GM19395 (cell line): ENCODE results near the gene AAK1.
A peak's percentile ranks its signal among the peaks of the same experiment; 100 is the strongest.

Experiments used
- ATAC-seq: cut with Tn5 transposase; IDR thresholded peaks from one replicate; pipeline ENCODE4 v1.9.1; 2021; ENCODE audit warnings: mild to moderate bottlenecking, moderate library complexity; ENCODE audit not compliant: unreplicated experiment

The AAK1 gene

DNA sequence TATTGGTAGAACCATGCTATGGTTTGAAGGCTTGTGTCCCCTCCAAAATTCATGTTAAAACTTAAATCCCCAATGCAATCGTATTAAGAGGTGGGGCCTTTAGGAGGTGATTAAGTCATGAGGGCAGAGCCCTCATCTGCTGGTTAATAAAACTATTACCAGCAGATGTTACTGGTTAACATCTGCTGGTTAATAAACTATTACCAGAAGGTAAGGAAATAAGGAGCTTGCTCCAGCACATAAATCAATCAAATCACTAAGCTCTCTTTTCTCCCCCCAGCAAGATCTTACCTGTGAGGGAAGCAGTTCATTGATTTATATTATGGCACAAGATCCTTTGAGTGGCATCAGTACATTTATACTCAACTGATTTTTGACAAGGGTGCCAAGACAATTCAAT is 96.9 kb downstream of the AAK1 start:
- ATAC-seq, result no peak

DNA sequence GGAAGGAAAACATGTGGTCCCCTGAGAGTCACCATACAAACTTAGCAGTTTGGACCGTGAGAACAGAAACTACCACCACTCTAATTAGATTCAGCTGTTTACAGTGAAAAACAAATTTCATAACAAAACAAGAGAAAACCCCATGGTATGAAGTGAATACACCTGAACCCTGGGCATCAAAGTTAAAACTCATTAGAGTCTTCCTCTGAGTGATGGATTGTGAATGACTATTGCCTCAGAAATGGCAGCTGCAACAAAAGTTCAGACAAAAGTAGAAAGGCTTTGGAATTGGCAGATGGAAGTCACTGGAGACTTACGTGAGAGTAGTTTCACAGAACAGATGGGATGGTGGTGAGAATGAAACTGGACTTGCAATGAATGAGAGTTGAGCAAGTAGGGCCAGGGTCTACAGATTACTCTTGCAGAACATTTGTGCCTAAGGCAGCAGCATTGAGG is 98.0 kb downstream of the AAK1 start:
- ATAC-seq, result peak; percentile 73

DNA sequence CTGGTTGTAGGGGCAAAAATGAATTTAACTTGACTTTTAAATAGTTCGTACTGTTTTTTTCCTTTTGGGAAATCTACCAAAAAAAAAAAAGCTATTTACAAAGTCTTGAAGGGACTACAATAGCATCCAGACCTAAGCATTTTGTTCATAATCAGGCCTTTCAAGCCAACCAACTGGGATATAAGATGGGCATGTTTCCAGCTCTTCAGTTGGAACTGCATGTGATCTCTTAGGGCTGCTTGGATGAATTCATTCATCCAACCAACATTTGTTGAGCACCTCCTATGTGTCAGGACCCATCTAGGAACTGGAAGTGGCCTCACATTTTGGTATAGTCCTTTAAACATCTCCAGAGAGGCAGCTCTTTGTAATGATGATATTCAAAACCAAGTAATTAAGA is 98.6 kb downstream of the AAK1 start:
- no peak for ATAC-seq

DNA sequence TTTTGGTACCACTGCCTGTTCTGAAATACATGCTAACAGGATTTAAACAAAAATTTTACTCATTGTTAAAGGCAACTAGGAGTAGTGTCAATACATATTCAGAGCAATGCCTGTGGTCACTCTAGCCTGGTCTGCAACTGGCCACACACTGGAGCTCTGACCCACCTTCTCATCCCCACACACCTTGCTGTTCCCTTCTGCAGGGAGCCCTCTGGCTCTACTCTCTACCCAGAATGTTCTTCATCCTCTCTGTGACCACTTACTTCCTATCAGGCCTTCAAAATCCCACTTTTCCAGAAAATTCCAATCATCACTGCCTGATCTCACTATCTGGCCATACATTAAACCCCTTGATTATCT is 104.0 kb downstream of the AAK1 start:
- ATAC-seq, result no peak

DNA sequence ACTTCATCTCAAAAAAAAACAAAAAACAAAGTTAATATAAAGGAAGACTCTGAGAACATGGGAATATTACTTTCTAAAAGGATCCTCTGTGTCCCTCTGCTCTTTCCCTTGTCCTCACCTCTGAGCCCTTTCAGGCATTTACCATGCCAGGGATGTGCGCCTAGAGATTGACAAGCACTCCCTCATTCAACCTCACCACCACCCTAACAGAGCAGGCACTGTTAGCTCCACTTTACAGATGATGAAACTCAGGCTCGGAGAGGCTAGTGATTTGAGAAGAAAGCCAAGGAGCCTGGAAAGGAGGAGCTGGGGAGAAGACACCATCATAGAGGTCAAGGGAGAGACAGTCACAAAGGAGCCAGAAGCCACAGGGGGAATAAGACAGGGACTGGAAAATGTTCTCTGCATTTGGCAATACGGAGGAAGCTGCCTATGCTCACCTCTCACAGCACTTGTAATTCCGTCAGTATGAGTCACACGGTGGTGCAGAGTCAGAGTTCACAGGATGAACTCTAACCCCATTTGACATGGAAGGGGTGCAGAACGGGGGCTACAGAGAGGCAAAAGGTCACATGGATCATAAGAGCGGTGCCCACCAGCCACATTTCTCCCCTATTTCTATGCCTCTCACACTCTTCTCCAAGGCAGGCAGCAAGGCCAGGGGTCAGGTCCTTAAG is 104.5 kb downstream of the AAK1 start:
- no peak for ATAC-seq

DNA sequence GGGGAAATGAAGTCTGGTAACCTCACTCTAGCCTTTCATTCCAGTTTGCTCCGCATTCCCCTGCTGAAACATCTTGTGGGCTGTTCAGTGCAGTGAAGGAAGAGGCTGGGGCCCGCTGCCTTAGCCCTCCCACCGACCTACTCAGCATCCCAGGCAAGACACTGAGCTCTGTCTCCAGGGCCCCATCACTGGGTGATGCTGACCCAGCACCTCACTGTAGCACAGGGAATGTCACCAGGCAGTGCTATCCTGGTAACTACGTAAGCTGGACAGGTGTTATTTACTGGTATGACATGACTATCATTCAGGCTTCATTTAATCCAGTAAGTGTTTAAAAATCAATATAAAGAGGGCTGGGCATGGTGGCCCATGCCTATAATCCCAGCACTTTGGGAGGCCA is 105.3 kb downstream of the AAK1 start:
- no peak for ATAC-seq

DNA sequence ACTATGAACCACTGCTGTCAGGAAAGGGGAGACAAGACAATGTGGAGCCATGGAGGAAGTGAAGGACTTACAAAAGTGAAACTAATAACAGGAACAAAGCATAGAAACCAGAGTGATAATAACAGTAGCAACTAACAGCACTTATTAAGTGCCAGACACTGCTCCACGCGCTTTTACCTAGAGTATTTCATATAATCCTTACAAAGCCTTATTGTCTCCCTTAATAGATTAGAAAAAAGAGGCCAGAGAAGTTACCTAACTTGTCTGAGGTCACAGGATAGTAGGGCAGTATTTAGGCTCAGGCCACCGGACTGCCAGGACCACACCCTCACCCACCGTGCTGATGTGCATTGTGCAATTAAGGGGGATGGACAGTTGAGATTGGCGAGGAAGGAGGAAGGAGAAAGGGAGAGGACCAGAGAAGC is 107.7 kb downstream of the AAK1 start:
- ATAC-seq, result peak; percentile 80

DNA sequence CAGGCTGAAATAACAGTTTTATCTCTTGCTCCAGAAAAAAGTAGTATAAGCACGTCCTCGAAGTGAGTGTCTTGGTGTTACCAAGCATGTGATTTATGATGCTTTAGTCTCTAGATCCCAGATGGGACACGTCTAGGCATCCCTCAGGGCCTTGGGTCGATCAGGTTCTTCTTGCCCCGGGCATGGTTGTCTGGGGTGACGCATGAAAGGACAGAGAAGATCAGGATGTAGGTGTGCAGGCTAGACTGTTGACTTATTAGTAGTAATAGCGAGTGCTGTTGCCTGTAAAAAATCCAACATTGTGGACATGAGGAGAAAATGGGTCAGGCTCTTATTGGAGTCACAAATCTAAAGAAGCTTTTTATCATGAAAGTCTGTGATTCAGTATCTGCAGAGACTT is 112.4 kb downstream of the AAK1 start:
- ATAC-seq, result no peak

DNA sequence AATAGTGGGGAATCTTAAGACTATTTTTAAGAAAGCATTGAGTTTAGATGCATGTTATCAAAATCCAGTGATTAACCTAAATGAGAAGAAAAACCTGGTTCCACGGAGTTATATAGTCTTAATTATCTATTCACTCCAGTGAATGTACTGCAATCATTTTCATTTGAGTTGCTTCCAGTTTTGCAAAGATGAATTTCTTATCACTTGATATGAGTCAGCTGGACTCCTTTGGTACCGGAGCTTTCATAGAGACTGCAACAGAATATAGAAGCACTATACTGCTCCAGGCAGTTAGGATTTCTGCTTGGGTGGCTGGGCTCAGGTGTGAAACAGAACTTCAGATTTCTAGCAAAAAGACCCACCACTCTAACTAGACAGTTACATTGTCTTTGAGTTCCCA is 114.1 kb downstream of the AAK1 start:
- no peak for ATAC-seq

DNA sequence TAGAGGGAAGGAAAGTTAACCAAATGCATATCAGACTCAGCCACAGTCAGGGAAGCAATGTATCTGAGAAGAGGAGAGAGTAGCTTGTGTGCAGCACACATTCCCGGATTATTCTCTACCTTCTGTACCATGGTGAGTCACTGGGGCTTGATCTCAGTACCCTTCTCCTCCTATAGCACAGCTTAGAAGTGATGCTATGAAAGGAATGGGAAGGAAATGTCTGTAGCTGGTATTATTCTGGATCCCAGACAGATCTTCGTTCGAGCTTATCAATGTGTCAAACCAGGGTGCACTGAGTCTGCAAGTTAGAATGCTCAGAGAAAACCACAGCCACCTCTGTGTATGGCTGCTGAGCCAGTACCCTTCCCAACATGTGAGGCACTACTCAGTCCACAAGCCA is 118.3 kb downstream of the AAK1 start:
- no peak for ATAC-seq

DNA sequence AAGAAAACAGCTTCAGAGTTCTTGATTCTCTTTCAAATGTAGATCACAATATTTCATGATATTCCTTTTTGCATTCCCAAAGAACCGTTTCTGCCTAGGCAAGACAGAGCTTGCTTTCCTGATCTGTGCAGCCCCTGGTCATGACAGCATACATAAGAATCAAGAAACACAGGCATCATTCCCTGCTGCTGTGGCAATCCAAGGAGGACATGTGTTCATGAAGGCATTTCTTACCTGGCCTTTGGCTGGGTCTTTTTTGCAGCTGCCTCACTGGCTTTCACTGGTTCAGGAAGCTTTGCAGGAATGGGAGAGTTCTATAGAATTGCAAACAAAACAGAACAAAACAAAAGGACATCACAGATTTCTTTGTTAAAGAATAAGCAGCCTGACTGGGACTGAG is 118.7 kb downstream of the AAK1 start:
- ATAC-seq, result no peak

DNA sequence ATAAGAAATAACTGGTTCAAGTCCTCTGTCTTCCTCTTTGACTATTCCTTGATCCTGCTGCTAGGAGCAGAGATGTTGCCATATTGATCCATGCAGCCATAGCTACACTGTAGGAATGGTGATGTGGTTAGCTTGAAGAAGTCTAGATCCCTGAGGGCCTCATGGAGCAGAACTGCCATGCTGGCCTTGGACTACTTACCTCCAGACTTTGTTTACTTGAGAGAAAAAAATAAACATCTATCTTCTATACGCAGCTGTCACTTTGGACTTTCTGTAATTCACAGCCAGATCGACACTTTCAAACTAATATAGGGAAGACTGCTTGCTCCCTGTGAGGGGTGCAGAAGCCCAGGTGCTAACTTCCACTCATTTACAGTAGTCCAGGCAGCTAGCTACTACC is 121.8 kb downstream of the AAK1 start:
- no peak for ATAC-seq

DNA sequence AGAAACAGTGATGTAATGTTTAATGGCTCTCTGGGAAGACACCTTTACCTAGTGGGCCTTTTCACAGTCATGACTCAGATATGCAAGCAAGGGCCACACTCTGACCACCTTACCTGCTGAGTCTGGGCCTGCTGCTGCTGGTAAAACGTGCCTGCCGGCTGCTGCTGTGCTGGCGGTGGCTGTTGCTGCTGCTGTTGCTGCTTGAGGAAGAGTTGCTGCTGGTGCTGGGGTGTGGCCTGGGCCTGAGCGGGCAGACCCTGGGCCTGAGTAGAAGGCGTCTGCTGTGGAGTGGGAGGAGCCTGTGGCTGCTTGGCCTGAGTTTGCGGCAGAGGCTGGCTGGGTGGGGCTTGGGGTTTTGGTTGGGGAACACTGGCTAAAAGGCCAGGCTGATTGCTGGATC is 124.7 kb downstream of the AAK1 start:
- no peak for ATAC-seq

DNA sequence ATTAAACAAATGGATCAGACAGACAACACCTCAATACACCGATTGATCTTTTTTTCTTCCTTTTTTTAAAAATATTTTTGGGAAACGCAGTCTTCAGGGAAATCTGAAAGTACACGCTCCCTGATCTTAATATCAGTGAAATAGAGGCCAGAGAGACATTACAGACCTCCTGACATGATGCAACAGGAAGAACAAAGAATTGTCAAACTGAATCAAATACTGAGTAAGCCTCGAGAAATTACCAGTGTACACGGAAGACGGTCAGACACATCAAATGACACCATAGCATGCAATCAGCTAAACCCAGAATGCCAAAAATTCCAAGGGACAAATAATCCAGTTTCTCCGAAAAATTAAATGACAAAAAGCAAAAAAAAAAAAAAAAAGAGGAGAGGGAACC is 126.1 kb downstream of the AAK1 start:
- no peak for ATAC-seq

DNA sequence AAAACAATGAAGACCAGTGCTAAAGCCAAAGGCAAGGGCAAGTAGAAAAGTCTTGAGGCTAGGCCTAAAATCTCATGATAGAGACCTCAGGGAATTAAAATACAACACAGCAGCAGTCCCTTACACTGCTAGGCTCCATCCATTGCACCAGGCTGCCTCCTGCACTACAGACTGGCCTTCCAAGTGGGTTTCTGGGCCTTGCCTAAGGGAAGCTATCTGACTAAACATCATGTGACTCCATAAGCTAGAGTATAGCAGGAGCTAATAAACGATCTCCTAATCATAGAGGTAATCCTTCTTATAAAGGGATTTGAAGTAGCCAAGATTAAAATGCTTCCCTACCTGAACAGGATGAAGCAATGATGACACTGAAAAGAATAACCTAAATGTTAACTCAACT is 128.7 kb downstream of the AAK1 start:
- ATAC-seq, result no peak

DNA sequence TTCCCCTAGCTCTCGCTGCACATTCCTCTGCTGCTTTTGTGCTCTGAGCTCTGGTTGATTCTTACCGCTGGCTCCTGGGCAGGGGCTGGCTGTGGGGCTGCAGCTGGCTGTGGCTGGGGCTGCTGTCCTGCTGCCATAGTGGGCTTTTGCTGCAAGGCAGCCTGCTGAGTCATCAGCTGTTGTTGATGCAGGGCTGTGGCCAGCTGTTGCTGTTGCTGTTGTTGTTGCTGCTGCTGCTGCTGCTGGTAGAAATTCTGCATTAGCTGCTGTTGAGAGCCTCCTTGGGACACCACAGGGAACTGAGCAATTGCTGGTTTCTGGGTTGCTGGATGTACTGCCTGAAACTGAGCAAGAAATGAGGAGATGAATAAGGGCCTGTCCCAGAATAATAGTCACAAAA is 129.1 kb downstream of the AAK1 start:
- no peak for ATAC-seq

DNA sequence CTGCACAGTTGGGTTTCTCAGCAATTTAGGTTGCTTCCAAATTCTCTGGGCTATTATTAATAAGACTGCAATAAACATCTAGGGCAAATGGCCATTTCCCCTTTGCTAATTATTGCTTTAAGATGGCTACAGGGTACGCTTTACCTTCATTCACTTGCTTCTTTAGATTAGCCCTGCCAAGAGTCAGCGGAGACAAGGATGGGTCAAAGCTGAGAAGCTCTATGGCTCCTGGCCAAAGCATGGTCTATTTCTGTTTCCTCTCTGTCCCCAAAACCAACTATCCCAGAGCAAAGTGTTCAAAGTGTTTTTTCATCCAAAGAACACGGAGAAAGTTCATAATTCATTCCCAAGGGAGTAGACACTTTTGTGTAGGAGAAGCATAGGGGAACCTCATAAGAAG is 131.1 kb downstream of the AAK1 start:
- ATAC-seq, result no peak

DNA sequence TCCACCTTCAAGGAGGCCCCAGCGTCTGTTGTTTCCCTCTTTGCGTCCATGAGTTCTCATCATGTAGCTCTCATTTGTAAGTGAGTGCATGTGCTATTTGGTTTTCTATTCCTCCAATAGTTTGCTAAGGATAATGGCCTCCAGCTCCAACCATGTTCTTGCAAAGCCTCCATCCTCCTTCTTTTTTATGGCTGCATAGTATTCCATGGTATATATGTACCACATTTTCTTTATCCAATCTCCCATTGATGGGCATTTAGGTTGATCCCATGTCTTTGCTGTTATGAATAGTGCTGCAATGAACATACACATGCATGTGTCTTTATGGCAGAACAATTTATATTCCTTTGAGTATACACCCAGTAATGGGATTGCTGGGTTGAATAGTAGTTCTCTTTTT is 133.3 kb downstream of the AAK1 start:
- ATAC-seq, result no peak

DNA sequence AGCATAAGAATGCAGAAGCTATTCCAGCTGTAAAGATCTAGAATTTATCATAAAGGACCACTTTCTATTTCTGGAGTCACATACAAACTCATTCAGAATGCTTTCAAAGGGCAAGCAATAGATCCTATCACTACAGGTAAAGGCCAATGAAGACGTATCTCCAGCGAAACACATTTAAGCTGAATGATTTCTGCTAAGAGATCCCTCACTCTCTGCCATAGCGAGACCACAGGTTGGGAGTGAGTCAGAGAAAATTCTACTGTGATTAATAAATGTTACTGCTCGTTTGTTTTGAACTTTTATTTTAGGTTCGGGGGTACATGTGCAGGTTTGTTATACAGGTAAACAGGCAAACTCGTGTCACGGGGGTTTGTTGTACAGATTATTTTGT is 133.8 kb downstream of the AAK1 start:
- ATAC-seq, result no peak

DNA sequence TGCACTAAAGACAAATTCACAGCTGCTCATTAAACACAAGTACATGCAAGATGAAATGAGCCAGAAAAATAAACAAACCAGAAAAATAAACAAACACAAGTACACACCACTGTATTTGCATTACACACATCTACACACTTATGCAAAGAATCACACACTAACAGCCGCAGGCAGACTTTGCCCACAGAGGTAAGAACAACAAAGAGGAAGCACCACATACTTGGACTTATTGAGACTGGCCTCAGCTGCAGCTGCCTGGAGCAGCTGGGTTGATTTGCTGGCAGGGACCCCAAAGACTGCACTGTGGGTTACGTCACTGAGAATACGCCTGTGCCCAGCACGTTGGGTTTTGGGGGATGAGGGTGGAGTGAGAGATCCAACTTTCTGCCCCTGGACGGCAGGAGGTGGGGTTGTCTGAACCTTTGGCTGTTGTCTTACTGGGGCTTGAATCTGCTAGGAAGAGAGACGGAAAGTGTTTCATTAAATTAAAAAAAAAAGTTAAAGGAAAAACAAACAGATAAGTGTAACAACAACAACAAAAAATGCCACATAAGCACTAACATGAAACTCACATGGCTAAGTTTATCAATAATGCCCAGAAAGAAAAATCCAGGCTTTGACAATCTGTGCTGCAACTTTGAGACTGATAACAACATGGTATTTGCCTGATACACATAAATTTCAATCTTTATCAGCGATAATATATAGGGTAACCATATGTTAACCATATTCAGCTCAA is 134.4 kb downstream of the AAK1 start:
- no peak for ATAC-seq

DNA sequence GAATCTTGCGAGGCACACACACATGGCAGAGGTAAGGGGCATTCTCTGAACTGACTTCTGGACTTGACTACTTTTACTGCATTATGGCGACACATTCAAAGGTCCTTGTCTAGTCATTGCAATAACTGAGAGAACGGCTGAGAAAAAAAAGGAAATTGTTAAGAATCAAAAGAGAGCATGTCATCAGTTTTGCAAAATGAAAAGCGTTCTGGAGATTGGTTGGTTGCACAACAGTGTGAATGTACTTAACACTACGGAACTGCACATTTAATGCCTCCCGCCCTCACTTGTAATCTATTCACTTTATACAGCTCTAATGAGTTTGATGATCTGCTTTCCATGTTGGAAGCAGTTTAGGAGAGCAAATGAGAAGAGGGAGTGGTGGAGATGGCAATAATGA is 137.8 kb downstream of the AAK1 start:
- ATAC-seq, result no peak

DNA sequence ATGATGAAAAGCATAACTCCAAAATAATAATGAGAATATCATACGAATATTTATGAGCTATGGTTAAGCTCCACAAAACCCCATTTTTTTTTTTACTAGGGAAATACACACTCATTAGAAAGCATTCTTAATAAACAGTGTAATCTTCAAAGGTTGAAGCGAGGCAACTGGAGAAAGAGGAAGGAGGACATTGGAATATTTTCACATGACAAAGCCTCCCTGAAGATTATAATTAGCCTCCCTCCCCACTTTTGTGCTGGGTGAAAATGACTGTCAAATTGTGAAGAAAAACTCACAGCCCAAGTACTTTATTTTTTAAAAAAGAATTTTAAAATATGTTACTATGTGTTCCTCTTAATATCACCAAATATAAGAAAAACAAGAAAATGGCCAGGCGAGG is 142.2 kb downstream of the AAK1 start:
- ATAC-seq, result no peak

DNA sequence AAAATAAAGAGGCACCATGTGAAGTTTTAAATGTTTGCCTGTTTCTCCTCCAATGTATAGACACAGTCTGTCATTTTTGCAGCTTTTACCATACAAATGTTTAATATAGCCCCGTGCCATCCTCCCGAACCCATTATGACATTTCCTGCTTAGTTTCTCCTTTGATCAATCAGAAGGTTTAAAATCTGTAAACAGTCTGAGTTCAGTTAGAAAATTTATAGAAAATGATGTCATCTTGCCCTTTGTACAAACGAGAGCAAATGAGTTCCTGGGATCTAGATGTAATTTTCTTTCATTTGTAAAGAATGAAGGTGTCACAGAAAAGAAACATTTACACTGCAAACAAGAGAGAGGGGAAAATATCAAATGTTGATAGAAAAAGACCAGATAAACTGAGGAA is 143.6 kb downstream of the AAK1 start:
- ATAC-seq, result no peak
